Measurements from ENCODE around the gene UBP1.

UBP1 gene

DNA sequence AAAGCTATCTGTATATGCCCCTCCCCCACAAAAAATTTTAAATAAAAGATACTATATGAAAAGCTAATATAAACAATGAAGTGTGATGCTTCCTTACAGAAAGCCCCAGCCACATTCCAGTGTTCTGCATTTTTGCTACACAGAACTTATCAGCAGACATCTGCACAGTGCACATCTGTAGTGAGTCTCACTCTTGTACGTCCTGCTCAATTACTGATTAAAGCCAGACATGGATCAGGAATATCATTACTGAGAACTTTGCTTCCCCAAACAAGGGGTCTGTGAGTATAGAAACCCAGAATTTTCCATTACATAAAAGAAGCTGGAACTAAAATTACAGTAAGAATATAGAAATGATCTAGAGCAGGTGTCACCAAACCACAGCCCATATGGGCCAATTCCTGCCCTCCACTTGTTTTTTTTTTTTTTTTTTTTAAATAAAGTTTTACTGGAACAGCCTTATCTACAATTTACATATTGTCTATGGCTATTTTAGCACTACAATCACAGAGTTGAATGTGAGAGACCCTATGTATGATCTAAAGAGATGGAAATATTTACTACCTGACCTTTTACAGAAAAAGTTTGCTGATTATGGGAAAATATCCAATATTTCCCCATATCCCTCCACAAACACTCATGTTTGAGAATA, 45.7 kb downstream of the UBP1 start:
- no peak overlapping the region for H3K4me2 ChIP-seq (ENCODE audit: low read length)
- no peak overlapping the region for H2AFZ ChIP-seq (ENCODE audit: low read length)
- no peaks in the 10 kb centered on the region for H3K27me3 ChIP-seq (ENCODE audit: insufficient read depth, low read length)
- H3K27ac ChIP-seq (ENCODE audit: low read depth, low read length, poor library complexity, severe bottlenecking), result no peak overlapping the region
- H3F3A ChIP-seq (ENCODE audit: insufficient read depth, low read length), result no peaks in the 10 kb centered on the region
- H3K79me2 ChIP-seq (ENCODE audit: insufficient read depth, low read length), result no peaks in the 10 kb centered on the region
- no peaks in the 10 kb centered on the region for H3K9me2 ChIP-seq (ENCODE audit: low read depth, low read length)
- H3K36me3 ChIP-seq (ENCODE audit: insufficient read depth, low read length), result peaks cover 91% of the 10 kb centered on the region
- H3K4me3 ChIP-seq (ENCODE audit: low read depth, low read length, poor library complexity, severe bottlenecking), result no peak overlapping the region
- TF ChIP-seq, protein P1, sequence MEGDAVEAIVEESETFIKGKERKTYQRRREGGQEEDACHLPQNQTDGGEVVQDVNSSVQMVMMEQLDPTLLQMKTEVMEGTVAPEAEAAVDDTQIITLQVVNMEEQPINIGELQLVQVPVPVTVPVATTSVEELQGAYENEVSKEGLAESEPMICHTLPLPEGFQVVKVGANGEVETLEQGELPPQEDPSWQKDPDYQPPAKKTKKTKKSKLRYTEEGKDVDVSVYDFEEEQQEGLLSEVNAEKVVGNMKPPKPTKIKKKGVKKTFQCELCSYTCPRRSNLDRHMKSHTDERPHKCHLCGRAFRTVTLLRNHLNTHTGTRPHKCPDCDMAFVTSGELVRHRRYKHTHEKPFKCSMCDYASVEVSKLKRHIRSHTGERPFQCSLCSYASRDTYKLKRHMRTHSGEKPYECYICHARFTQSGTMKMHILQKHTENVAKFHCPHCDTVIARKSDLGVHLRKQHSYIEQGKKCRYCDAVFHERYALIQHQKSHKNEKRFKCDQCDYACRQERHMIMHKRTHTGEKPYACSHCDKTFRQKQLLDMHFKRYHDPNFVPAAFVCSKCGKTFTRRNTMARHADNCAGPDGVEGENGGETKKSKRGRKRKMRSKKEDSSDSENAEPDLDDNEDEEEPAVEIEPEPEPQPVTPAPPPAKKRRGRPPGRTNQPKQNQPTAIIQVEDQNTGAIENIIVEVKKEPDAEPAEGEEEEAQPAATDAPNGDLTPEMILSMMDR (IDR thresholded peaks at IDR 0.05; ENCODE audit: low read length), result no peak
- TF ChIP-seq EZH2 (IDR thresholded peaks at IDR 0.05; ENCODE audit: borderline replicate concordance, low read length), result no peak
- H4K20me1 ChIP-seq (ENCODE audit: insufficient read depth, low read length), result no peaks in the 10 kb centered on the region
- no peaks in the 10 kb centered on the region for H3K4me1 ChIP-seq (ENCODE audit: insufficient read depth, low read length, severe bottlenecking)
- H3K9me3 ChIP-seq (ENCODE audit: low read length), result no peaks in the 10 kb centered on the region
- H3K9ac ChIP-seq (ENCODE audit: low read length), result no peak overlapping the region

DNA sequence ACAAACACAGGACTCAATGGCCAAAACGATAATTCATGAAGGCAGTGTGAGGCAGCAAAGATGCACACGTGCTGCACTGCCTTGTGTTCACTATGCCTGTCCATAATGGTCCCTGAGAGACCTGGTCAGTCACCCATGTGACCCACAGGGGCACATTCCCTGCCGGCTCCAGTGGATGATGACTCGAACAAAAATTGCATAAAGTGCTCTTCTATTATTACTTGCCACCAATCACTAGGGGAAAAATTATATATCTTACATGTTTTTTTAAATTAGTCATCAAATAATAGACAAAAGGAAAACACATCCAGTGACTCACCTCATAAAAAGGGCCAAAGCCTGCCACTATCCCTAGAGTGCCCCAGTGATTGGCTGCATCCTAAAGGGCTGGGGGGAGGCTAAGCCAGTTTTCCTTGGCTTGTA, 47.5 kb downstream of the UBP1 start:
- Histone ChIP-seq H3K4me1 (ENCODE audit: insufficient read depth, low read length, severe bottlenecking) (no peaks in the 10 kb centered on the region), H2AFZ (ENCODE audit: low read length) (no peak overlapping the region), H3K9me2 (ENCODE audit: low read depth, low read length) (no peaks in the 10 kb centered on the region), H3K4me3 (ENCODE audit: low read depth, low read length, poor library complexity, severe bottlenecking) (no peak overlapping the region), H4K20me1 (ENCODE audit: insufficient read depth, low read length) (no peaks in the 10 kb centered on the region), H3K9me3 (ENCODE audit: low read length) (no peaks in the 10 kb centered on the region), H3K79me2 (ENCODE audit: insufficient read depth, low read length) (no peaks in the 10 kb centered on the region), H3K27ac (ENCODE audit: low read depth, low read length, poor library complexity, severe bottlenecking) (no peak overlapping the region), H3K36me3 (ENCODE audit: insufficient read depth, low read length) (peaks cover 90% of the 10 kb centered on the region), H3K9ac (ENCODE audit: low read length) (no peak overlapping the region), H3K27me3 (ENCODE audit: insufficient read depth, low read length) (no peaks in the 10 kb centered on the region), H3K4me2 (ENCODE audit: low read length) (no peak overlapping the region), H3F3A (ENCODE audit: insufficient read depth, low read length) (no peaks in the 10 kb centered on the region)
- TF ChIP-seq EZH2 (IDR thresholded peaks at IDR 0.05; ENCODE audit: borderline replicate concordance, low read length), result no peak
- TF ChIP-seq, protein P1 (IDR thresholded peaks at IDR 0.05; ENCODE audit: low read length), result no peak

DNA sequence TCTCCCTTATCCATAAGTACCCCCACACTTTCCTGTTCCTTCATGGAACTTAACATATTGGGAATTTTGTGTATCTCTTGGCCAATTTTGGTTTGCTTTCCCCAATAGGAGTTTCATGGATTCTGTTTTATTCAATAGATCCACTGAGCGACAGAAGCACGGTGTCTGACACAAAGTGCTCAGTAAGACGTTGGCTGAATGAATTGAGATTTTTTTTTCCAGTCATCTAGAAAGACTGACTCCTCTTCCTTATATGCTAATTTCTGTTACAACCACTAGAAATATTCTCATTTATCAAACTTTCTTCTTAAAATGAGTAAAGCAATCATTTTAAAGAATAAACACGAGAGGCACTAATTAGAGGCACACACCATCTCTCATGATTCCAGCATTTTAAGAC, 48.1 kb downstream of the UBP1 start:
- H3K4me1 ChIP-seq (ENCODE audit: insufficient read depth, low read length, severe bottlenecking), result no peaks in the 10 kb centered on the region
- H3F3A ChIP-seq (ENCODE audit: insufficient read depth, low read length), result no peaks in the 10 kb centered on the region
- no peaks in the 10 kb centered on the region for H3K9me2 ChIP-seq (ENCODE audit: low read depth, low read length)
- TF ChIP-seq, protein P1 (IDR thresholded peaks at IDR 0.05; ENCODE audit: low read length), result no peak
- no peak for TF ChIP-seq EZH2 (IDR thresholded peaks at IDR 0.05; ENCODE audit: borderline replicate concordance, low read length)
- H3K27ac ChIP-seq (ENCODE audit: low read depth, low read length, poor library complexity, severe bottlenecking), result no peak overlapping the region
- no peaks in the 10 kb centered on the region for H3K9me3 ChIP-seq (ENCODE audit: low read length)
- H3K9ac ChIP-seq (ENCODE audit: low read length), result no peak overlapping the region
- no peak overlapping the region for H2AFZ ChIP-seq (ENCODE audit: low read length)
- no peak overlapping the region for H3K4me3 ChIP-seq (ENCODE audit: low read depth, low read length, poor library complexity, severe bottlenecking)
- no peak overlapping the region for H3K4me2 ChIP-seq (ENCODE audit: low read length)
- peaks cover 87% of the 10 kb centered on the region for H3K36me3 ChIP-seq (ENCODE audit: insufficient read depth, low read length)
- no peaks in the 10 kb centered on the region for H4K20me1 ChIP-seq (ENCODE audit: insufficient read depth, low read length)
- H3K27me3 ChIP-seq (ENCODE audit: insufficient read depth, low read length), result no peaks in the 10 kb centered on the region
- H3K79me2 ChIP-seq (ENCODE audit: insufficient read depth, low read length), result no peaks in the 10 kb centered on the region
